ENCODE measurements around the gene LBX1. TPM values are rescaled to one million over a fixed set of nuclear protein-coding genes. Genes with fewer than 3 reads are reported as not detected.

The LBX1 gene
- total and polyA plus RNA-seq, 2 of the 4 experiments (the other 2 are of a cell fraction), result not detected

GRCh38 chr10:101237982-101238731 lies 8.9 kb upstream of the LBX1 start:
- no peak for DNase-seq
- TF ChIP-seq MAZ (IDR thresholded peaks at IDR 0.05; ENCODE audit: borderline replicate concordance, low read depth, low read length), result no peak
- TF ChIP-seq SMC3 (IDR thresholded peaks at IDR 0.05; ENCODE audit: low read depth, low read length), result no peak
- no peak for TF ChIP-seq RAD21 (IDR thresholded peaks at IDR 0.05; ENCODE audit: low read length)
- TF ChIP-seq RCOR1 (IDR thresholded peaks at IDR 0.05; ENCODE audit: insufficient replicate concordance, low read length), result no peak
- TF ChIP-seq CTCF (conservative IDR thresholded peaks at IDR 0.05; ENCODE audit: low read depth, low read length), result no peak
- TF ChIP-seq FOS (IDR thresholded peaks at IDR 0.05; ENCODE audit: low read depth, low read length), result no peak
- no peak for TF ChIP-seq MAFK (IDR thresholded peaks at IDR 0.05; ENCODE audit: low read depth, low read length)
- TF ChIP-seq RFX5 (IDR thresholded peaks at IDR 0.05; ENCODE audit: low read depth, low read length), result no peak
- TF ChIP-seq USF2 (IDR thresholded peaks at IDR 0.05; ENCODE audit: low read depth, low read length), result no peak
- no peak for TF ChIP-seq CEBPB (IDR thresholded peaks at IDR 0.05; ENCODE audit: low read depth, low read length)
- no peak for TF ChIP-seq CHD1 (IDR thresholded peaks at IDR 0.05; ENCODE audit: low read depth, low read length)
- Histone ChIP-seq H3K4ac (ENCODE audit: low read depth, low read length) (no peak overlapping the region), H2BK15ac (ENCODE audit: low read depth, low read length) (no peak overlapping the region), H3K14ac (replicated peaks; ENCODE audit: low read depth, low read length) (no peak overlapping the region), H3K79me1 (ENCODE audit: low read depth in 1 of 2, low read length in 2 of 2) (no peaks in the 10 kb centered on the region), H2BK120ac (ENCODE audit: low read depth, low read length) (no peak overlapping the region), H2AFZ (replicated peaks; ENCODE audit: low read length, poor library complexity) (no peak overlapping the region), H4K8ac (ENCODE audit: low read depth in 2 of 2, low read length in 2 of 2) (no peak overlapping the region), H4K91ac (ENCODE audit: insufficient read depth, low read depth, low read length) (no peak overlapping the region), H3K4me2 (ENCODE audit: low read depth, low read length) (no peak overlapping the region), H3K4me3 (ENCODE audit: insufficient read depth, low read depth, low read length) (no peak overlapping the region), H3K56ac (ENCODE audit: extremely low read depth, insufficient read depth, low read length) (no peak overlapping the region), H3K27me3 (ENCODE audit: control insufficient read depth, insufficient read depth, low read length) (peaks cover 68% of the 10 kb centered on the region), H3K36me3 (ENCODE audit: control insufficient read depth, insufficient read depth, low read length) (no peaks in the 10 kb centered on the region), H3K23ac (ENCODE audit: low read depth, low read length) (no peak overlapping the region), H4K5ac (ENCODE audit: low read depth, low read length) (no peak overlapping the region), H3K9me1 (ENCODE audit: insufficient read depth, low read length) (peaks cover 3% of the 10 kb centered on the region), H3K4me1 (ENCODE audit: control insufficient read depth, insufficient read depth, low read length) (peaks cover 7% of the 10 kb centered on the region; the same call in 1 of the 2 replicates), H2BK5ac (ENCODE audit: low read depth, low read length, poor library complexity, severe bottlenecking) (no peak overlapping the region), H3K18ac (ENCODE audit: low read depth, low read length) (no peak overlapping the region), H3K9ac (ENCODE audit: low read depth, low read length) (no peak overlapping the region), H4K20me1 (ENCODE audit: insufficient read depth, low read length) (no peaks in the 10 kb centered on the region), H2AK9ac (replicated peaks; ENCODE audit: low read depth, low read length, poor library complexity) (no peak overlapping the region), H2BK20ac (ENCODE audit: low read depth, low read length) (no peak overlapping the region), H2AK5ac (ENCODE audit: low read depth, low read length) (no peak overlapping the region), H3K27ac (ENCODE audit: insufficient read depth, low read length) (no peak overlapping the region), H3K9me3 (ENCODE audit: control insufficient read depth, insufficient read depth, low read length) (peaks cover 9% of the 10 kb centered on the region)
- 82% methylated on average over 10 of the region's 31 CpGs; no CpG with 5 or more reads in 1 of the 2 experiments for WGBS, 2 experiments (ENCODE audit: extremely low coverage in 2 of 2, insufficient read length in 1 of 2)
- in situ Hi-C loops (cut with MboI; ENCODE audit: low sequenced_read_pairs) (no loop called here), intact Hi-C loops (cut with micrococcal nuclease) (no loop called here), dilution Hi-C loops (cut with HindIII; ENCODE audit: low sequenced_read_pairs, unreplicated experiment) (no loop called here)
- POLR2A ChIA-PET (ENCODE audit: unreplicated experiment), result no interaction called here
- no TSS peak for BruUV-seq (replicated peaks)
- CTCF ChIA-PET, result interaction anchor here (0.6 kb wide), 1 partner anchor 129 kb away, joined by 7 read pairs; no protein-coding TSS in a partner anchor
- ATAC-seq (ENCODE audit: low read depth), result no peak

Measured in IMR-90 (cell line).